WTC11 (cell line): ENCODE measurements around the gene BMF. TPM values are rescaled to one million over a fixed set of nuclear protein-coding genes. Genes with fewer than 3 reads are reported as not detected.

ENCODE experiments used
- AFF4 ChIP-seq: sonication (generic); formaldehyde crosslinking; IDR thresholded peaks from 2 replicates; pipeline ENCODE4 v1.8.1; 2023; ENCODE audit warnings: mild to moderate bottlenecking, missing genetic modification reagents, borderline replicate concordance
- AR ChIP-seq: fragments of 250-450 bp; sonication (Bioruptor Pico); IDR thresholded peaks from 2 replicates; pipeline ENCODE4 v1.9.0; 2021; ENCODE audit warnings: mild to moderate bottlenecking
- ARID4B ChIP-seq: sonication (generic); formaldehyde crosslinking; IDR thresholded peaks from 2 replicates; pipeline ENCODE4 v1.8.0; 2023; ENCODE audit warnings: missing genetic modification reagents, mild to moderate bottlenecking, borderline replicate concordance
- ATF3 ChIP-seq: sonication (generic); formaldehyde crosslinking; conservative IDR thresholded peaks from 2 replicates; pipeline ENCODE4 v1.8.1; 2022; ENCODE audit warnings: mild to moderate bottlenecking, missing genetic modification reagents
- CBFB ChIP-seq: sonication (generic); formaldehyde crosslinking; IDR thresholded peaks from 2 replicates; pipeline ENCODE4 v1.8.1; 2022; ENCODE audit warnings: mild to moderate bottlenecking, low read depth, missing genetic modification reagents
- E2F5 ChIP-seq: sonication (generic); formaldehyde crosslinking; IDR thresholded peaks from 2 replicates; pipeline ENCODE4 v1.8.1; 2022; ENCODE audit warnings: mild to moderate bottlenecking, moderate library complexity, missing genetic modification reagents
- ERG ChIP-seq: fragments of 250-450 bp; sonication (Bioruptor Pico); IDR thresholded peaks from 2 replicates; pipeline ENCODE4 v1.8.0; 2021; ENCODE audit warnings: mild to moderate bottlenecking
- GTF2I ChIP-seq: fragments of 250-450 bp; sonication (Bioruptor Pico); conservative IDR thresholded peaks from 2 replicates; pipeline ENCODE4 v1.4.0; 2021; ENCODE audit warnings: mild to moderate bottlenecking
- HMGA2 ChIP-seq: fragments of 250-450 bp; sonication (Bioruptor Pico); IDR thresholded peaks from 2 replicates; pipeline ENCODE4 v1.4.0; 2021; ENCODE audit warnings: mild to moderate bottlenecking, moderate library complexity
- HMGXB4 ChIP-seq: sonication (generic); formaldehyde crosslinking; IDR thresholded peaks from 2 replicates; pipeline ENCODE4 v1.8.1; 2023; ENCODE audit warnings: mild to moderate bottlenecking, moderate library complexity, missing genetic modification reagents
- OVOL2 ChIP-seq: fragments of 250-450 bp; sonication (Bioruptor Pico); IDR thresholded peaks from 2 replicates; pipeline ENCODE4 v1.9.0; 2021; ENCODE audit warnings: mild to moderate bottlenecking, borderline replicate concordance
- PRDM15 ChIP-seq: sonication (generic); formaldehyde crosslinking; IDR thresholded peaks from 2 replicates; pipeline ENCODE4 v1.8.0; 2022; ENCODE audit warnings: missing genetic modification reagents
- PREB ChIP-seq: sonication (generic); formaldehyde crosslinking; IDR thresholded peaks from 2 replicates; pipeline ENCODE4 v1.8.1; 2022; ENCODE audit warnings: mild to moderate bottlenecking, missing genetic modification reagents, moderate library complexity, borderline replicate concordance
- TP53 ChIP-seq: sonication (generic); formaldehyde crosslinking; IDR thresholded peaks from 2 replicates; pipeline ENCODE4 v1.8.1; 2023; ENCODE audit warnings: mild to moderate bottlenecking, missing genetic modification reagents
- ZNF396 ChIP-seq: fragments of 250-450 bp; sonication (Bioruptor Pico); IDR thresholded peaks from 2 replicates; pipeline ENCODE4 v1.8.0; 2021; ENCODE audit warnings: mild to moderate bottlenecking, moderate library complexity, borderline replicate concordance
- ZNF671 ChIP-seq: fragments of 250-450 bp; sonication (Bioruptor Pico); IDR thresholded peaks from 2 replicates; pipeline ENCODE4 v1.8.0; 2021; ENCODE audit warnings: mild to moderate bottlenecking
- total RNA-seq: library from RNA; stranded (reverse); gene quantifications from 3 replicates; pipeline ENCODE4 v1.2.3, GENCODE V29; 2021

BMF gene
- total RNA-seq, 1 experiment from 2014 or later, result 36.9 TPM

GRCh38 chr15:40038638-40039543, 69.8 kb downstream of the BMF start, which contains the start of gene SRP14 (continued):
- TF ChIP-seq GTF2I (CRISPR knock-in tag) (no peak), PRDM15 (CRISPR knock-in tag) (peak; percentile 14; the same call in 1 of the 2 replicates), AR (CRISPR knock-in tag) (no peak), PREB (CRISPR knock-in tag) (no peak), ARID4B (CRISPR knock-in tag) (peak; percentile 85), E2F5 (CRISPR knock-in tag) (no peak), CBFB (CRISPR knock-in tag) (no peak), AFF4 (CRISPR knock-in tag) (0 out of 2 replicates have a peak, but pooled peaks have one; percentile 51), OVOL2 (CRISPR knock-in tag) (no peak), HMGA2 (CRISPR knock-in tag) (no peak), ZNF671 (CRISPR knock-in tag) (no peak), ATF3 (no peak), HMGXB4 (CRISPR knock-in tag) (no peak), ZNF396 (CRISPR knock-in tag) (no peak), TP53 (no peak), ERG (CRISPR knock-in tag) (no peak)
